HG02852 (cell line): ENCODE results near the gene GON4L.
A peak's percentile ranks its signal among the peaks of the same experiment; 100 is the strongest.
"Not testable (repeated sequence)": the region's sequence is repeated elsewhere in the genome, so short reads cannot be mapped to it uniquely, and the experiment has no call there.

Source experiments
- ATAC-seq: cut with Tn5 transposase; IDR thresholded peaks from one replicate; pipeline ENCODE4 v1.9.1; 2021; ENCODE audit warnings: mild to moderate bottlenecking, moderate library complexity; ENCODE audit not compliant: unreplicated experiment

The GON4L gene

GRCh38 chr1:155880251-155880650 lies 23.2 kb upstream of the GON4L start:
- ATAC-seq = no peak

DNA sequence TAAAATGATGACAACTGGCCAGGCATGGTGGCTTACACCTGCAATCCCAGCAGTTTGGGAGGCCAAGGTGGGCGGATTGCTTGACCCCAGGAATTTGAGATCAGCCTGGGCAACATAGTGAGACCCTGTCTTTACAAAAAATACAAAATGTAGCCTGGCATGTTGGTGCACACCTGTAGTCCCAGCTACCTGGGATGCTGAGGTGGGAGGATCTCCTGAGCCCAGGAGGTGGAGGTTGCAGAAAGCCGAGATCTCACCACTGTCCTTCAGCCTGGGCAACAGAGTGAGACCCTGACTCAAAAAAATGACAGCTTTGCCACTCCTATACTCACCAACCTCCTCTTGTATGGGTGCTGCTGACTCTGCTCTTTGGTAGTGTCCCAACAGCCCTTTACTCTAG lies 20.9 kb upstream of the GON4L start:
- no peak for ATAC-seq

- no peak for ATAC-seq
Observed at GRCh38 chr1:155873860-155874259, 16.8 kb upstream of the GON4L start.

DNA sequence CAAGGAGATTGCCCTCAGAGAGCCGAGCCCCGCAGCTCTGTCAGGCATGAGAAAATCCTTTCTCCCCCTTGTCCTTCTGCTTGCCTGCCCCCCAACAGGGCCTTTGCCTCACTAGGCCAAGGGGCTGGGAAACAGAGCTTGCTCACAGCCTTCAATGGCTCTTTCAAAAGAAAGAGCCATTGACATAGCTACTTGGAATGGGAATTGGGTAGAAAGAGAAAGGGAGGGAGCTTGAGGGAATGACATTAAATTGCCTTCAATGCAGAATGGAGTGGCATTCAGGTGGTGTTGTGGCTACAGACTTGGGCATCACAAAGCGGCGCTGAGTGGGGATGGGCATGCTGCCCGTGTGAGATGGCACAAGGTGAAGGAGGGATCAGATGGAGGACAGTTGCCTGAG lies 15.5 kb upstream of the GON4L start:
- ATAC-seq = no peak

GRCh38 chr1:155871390-155871789 lies 14.4 kb upstream of the GON4L start:
- ATAC-seq = no peak

GRCh38 chr1:155867766-155868165 lies 10.8 kb upstream of the GON4L start:
- ATAC-seq = no peak

- ATAC-seq = no peak
Observed at GRCh38 chr1:155864393-155864792, 7.4 kb upstream of the GON4L start.

DNA sequence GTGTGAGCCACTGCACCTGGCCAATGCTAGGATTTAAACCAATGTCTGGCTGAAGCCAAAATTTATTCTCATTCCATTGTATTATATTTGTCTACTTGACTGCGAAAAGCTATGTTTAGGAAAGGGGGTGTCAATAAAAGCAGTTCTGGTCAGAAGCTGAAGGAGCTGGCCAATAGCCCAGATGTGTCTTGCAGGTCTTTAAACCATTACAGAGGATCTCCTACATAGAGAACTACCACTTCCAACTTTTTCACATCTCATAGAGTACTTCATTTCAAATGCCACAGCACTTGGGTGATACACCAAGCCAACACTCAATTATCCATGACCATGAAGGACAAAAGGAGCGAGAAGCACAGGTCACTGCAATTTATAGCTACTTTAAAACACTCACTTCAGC lies 4.9 kb upstream of the GON4L start:
- no peak for ATAC-seq

DNA sequence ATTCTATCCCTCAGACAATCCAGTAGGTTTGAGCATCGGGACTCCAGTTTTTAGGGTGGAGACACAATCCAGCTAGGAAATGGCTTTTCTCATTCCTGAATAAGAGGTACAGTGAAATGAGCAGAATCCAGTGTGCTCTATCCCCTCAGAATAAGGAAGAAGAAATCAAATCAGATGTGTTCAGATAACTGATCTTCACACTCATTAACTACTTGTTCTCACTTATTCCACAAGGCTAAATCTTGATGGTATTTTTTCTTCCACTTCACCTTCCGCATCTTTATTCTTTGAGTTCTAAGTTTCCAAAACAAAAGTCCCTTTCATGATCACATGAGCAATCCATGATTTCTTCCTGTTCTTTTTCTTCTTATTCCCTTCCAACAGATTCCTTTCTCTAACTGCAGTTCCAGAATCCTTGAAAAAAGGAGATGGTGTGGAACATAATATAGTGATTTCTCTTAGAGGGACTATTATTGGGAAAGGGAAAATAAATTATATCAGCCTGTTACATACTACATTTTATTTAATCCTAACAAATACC lies 4.0 kb upstream of the GON4L start:
- no peak for ATAC-seq

GRCh38 chr1:155859881-155860871 lies 3.2 kb upstream of the GON4L start:
- no peak for ATAC-seq

DNA sequence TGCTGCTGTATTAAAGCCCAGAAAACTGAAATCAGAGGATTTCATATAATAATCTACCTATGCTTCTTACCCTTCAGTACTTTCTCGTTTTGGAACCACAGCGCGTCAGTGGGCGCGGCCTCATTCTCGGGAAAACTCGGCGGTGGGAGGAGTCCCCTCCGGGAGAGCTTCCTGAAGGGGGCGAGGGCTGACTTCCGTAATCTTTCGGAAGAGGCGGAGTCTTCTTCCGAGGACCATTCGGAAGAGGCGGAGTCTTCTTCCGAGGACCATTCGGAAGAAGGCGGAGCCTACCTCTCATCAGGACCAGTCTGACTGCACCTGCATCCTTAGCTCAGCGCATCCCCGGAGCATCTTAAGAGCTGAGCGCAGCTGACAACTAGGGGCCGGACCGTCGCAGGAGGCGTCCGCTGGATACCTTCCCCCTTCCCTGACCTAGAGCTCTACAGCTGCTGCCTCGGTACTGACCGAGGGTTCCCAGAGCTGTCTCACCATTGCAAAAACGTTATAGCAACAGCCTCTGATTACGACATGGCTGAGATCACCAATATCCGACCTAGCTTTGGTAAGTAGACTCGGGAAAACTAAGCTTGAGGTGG lies 2.3 kb upstream of the GON4L start, which contains the start of gene SYT11:
Gene SYT11, plus strand, starts transcription at position 334 of the 596 bp plus-strand sequence. Its CDS starts 195 bp downstream, at position 529.
- peak; percentile 55 for ATAC-seq

DNA sequence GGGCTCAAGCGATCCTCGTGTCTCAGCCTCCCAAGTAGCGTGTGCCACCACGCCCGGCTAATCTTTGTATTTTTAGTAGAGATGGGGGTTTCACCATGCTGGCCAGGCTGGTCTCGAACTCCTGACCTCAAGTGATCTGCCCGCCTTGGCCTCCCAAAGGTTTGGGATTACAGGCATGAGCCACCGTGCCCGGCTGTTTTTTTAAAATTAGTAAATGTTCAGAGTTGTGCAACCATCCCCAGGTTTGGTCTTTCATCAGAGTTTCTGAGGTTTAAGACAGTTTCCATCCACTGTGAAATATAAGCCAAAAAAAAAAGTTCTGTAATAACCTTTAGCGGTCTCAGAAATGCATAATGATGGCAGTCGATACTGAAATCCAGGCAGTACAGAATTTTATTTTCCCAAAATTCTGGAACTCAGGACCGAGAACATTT lies 1.8 kb upstream of the GON4L start:
- peak; percentile 8 for ATAC-seq

- no peak for ATAC-seq
Observed at GRCh38 chr1:155856257-155856974, 598 bp downstream of the GON4L start.

- ATAC-seq = no peak
Observed at GRCh38 chr1:155850345-155850744, 6.7 kb downstream of the GON4L start.

GRCh38 chr1:155847823-155848529 lies 9.0 kb downstream of the GON4L start:
- no peak for ATAC-seq

- no peak for ATAC-seq
Observed at GRCh38 chr1:155844860-155845421, 12.1 kb downstream of the GON4L start.

DNA sequence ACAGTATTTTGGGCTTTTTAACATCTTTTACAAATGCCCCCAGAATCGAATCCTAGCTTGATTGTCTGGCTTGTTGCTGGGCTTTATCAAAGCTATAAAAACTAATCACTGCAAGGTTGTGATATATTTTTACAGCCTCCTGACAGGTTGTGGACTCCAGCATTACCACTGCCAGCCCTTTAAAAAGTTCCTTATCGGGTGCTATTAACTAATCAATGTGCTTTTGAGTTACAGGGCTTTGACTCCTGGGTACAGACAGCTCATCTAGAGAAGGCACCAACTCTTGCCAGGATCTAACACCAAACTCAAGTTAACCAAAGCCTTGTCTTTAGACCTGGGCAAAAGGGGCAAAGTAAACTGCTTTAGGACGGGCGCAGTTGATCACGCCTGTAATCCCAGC lies 16.6 kb downstream of the GON4L start:
- no peak for ATAC-seq

- no peak for ATAC-seq
Observed at GRCh38 chr1:155835548-155835947, 21.5 kb downstream of the GON4L start.

DNA sequence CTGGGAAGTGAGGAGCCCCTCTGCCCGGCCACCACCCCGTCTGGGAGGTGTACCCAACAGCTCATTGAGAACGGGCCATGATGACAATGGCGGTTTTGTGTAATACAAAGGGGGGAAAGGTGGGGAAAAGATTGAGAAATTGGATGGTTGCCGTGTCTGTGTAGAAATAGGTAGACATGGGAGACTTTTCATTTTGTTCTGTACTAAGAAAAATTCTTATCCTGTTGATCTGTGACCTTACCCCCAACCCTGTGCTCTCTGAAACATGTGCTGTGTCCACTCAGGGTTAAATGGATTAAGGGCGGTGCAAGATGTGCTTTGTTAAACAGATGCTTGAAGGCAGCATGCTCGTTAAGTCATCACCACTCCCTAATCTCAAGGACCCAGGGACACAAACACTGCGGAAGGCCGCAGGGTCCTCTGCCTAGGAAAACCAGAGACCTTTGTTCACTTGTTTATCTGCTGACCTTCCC lies 22.1 kb downstream of the GON4L start:
- ATAC-seq = not testable (repeated sequence)

- no peak for ATAC-seq
Observed at GRCh38 chr1:155834296-155834926, 22.6 kb downstream of the GON4L start.
